Ureter (tissue), 1 donor: ENCODE results near the gene CADM2. TPM values are rescaled to one million over a fixed set of nuclear protein-coding genes. Genes with fewer than 3 reads are reported as not detected.

Source experiments
- DNase-seq: peaks from one replicate; pipeline ENCODE4 v3.0.0-alpha.2; 2020; ENCODE audit warnings: low spot score
- total RNA-seq: library from RNA; stranded (reverse); gene quantifications from one replicate; pipeline ENCODE4 v1.2.4, GENCODE V29; 2023
- donor health status: DM: yes; HTN: yes; CAD: no.

CADM2 gene
- total RNA-seq, 1 donor from 2014 or later = 6.9 TPM

GRCh38 chr3:85321892-85322291 is 363.1 kb downstream of the CADM2 start:
- no peak for DNase-seq

- no peak for DNase-seq
Observed at GRCh38 chr3:85330071-85330470, 371.3 kb downstream of the CADM2 start.

- no peak for DNase-seq
Observed at GRCh38 chr3:85337895-85338294, 379.1 kb downstream of the CADM2 start.

- DNase-seq = no peak
Observed at GRCh38 chr3:85342915-85343314, 384.1 kb downstream of the CADM2 start.

GRCh38 chr3:85355572-85355971 is 396.8 kb downstream of the CADM2 start:
- DNase-seq = no peak

- peak; percentile 47 for DNase-seq
Observed at GRCh38 chr3:85360742-85361387, 402.1 kb downstream of the CADM2 start.

GRCh38 chr3:85364296-85364909 is 405.6 kb downstream of the CADM2 start:
- DNase-seq = no peak

GRCh38 chr3:85370341-85370740 is 411.6 kb downstream of the CADM2 start:
- no peak for DNase-seq

- DNase-seq = no peak
Observed at GRCh38 chr3:85376131-85376530, 417.3 kb downstream of the CADM2 start.

GRCh38 chr3:85377115-85377514 is 418.3 kb downstream of the CADM2 start:
- no peak for DNase-seq

- DNase-seq = no peak
Observed at GRCh38 chr3:85384372-85384771, 425.6 kb downstream of the CADM2 start.

- DNase-seq = no peak
Observed at GRCh38 chr3:85387913-85388505, 429.2 kb downstream of the CADM2 start.

GRCh38 chr3:85394424-85394823 is 435.6 kb downstream of the CADM2 start:
- no peak for DNase-seq

GRCh38 chr3:85397434-85397833 is 438.6 kb downstream of the CADM2 start:
- DNase-seq = no peak

GRCh38 chr3:85426121-85426520 is 467.3 kb downstream of the CADM2 start:
- DNase-seq = no peak

- DNase-seq = no peak
Observed at GRCh38 chr3:85427467-85427866, 468.7 kb downstream of the CADM2 start.

GRCh38 chr3:85432081-85432480 is 473.3 kb downstream of the CADM2 start:
- no peak for DNase-seq

- no peak for DNase-seq
Observed at GRCh38 chr3:85433319-85433718, 474.5 kb downstream of the CADM2 start.

- DNase-seq = no peak
Observed at GRCh38 chr3:85455561-85456200, 496.9 kb downstream of the CADM2 start.

GRCh38 chr3:85474241-85474640 is 515.5 kb downstream of the CADM2 start:
- no peak for DNase-seq

- no peak for DNase-seq
Observed at GRCh38 chr3:85475346-85475745, 516.6 kb downstream of the CADM2 start.

- DNase-seq = no peak
Observed at GRCh38 chr3:85476891-85477495, 518.2 kb downstream of the CADM2 start.
